B cell (primary cell): ENCODE results near the gene ASPSCR1. TPM values are rescaled to one million over a fixed set of nuclear protein-coding genes. Genes with fewer than 3 reads are reported as not detected.

ENCODE experiments used
- ATAC-seq: fragments of 200-7000 bp; cut with Tn5 transposase; one replicate; pipeline ENCODE4 v1.10.0; 2021; ENCODE audit warnings: low read depth, mild to moderate bottlenecking, moderate number of reproducible peaks, moderate library complexity
- CTCF ChIA-PET: fragments of 350-600 bp; sonication (Branson Sonifier 250); formaldehyde crosslinking; loops from one replicate; lab custom pipeline; 2021; ENCODE audit warnings: antibody characterized with exemption, inconsistent platforms; lab: Charles Lee
- POLR2A ChIA-PET: fragments of 350-600 bp; sonication (Branson Sonifier 250); formaldehyde crosslinking; loops from one replicate; lab custom pipeline; 2021; ENCODE audit warnings: antibody characterized with exemption; lab: Charles Lee
- DNase-seq: peaks from one replicate; pipeline ENCODE4 v3.0.0; 2013
- H2AFZ ChIP-seq: 2 replicates; pipeline ENCODE4 v1.6.1; 2012; ENCODE audit warnings: mild to moderate bottlenecking, low read depth, low read length; ENCODE audit not compliant: insufficient read depth, poor library complexity, severe bottlenecking
- H3K27ac ChIP-seq, 2 donors: 1 replicate in 1 of 2; 2 replicates in 1 of 2; pipeline ENCODE4 v1.5.1; 2012 to 2013; ENCODE audit warnings: low read length in 2 of 2, mild to moderate bottlenecking in 2 of 2, moderate library complexity in 1 of 2
- H3K27me3 ChIP-seq, 4 experiments: fragments of 200-600 bp in 1 of 4; sonication (generic) in 1 of 4; replicated peaks in 1 of 4; 1 replicate in 2 of 4; 2 replicates in 2 of 4; pipeline versions ENCODE4 v1.6.1 to v1.7.0; 2013 to 2016; ENCODE audit warnings: low read length in 3 of 4, mild to moderate bottlenecking in 2 of 4, mixed read lengths in 1 of 4, moderate library complexity in 1 of 4; ENCODE audit not compliant: insufficient read depth in 4 of 4, control insufficient read depth in 3 of 4; ENCODE audit errors: control extremely low read depth in 1 of 4
- H3K36me3 ChIP-seq, 2 experiments: replicated peaks in 1 of 2; 1 replicate in 1 of 2; 2 replicates in 1 of 2; pipeline versions ENCODE4 v1.6.1 to v1.7.1; 2013; ENCODE audit warnings: low read length in 1 of 2; ENCODE audit not compliant: insufficient read depth in 2 of 2, control insufficient read depth in 1 of 2; ENCODE audit errors: control extremely low read depth in 1 of 2, extremely low read depth in 1 of 2
- H3K4me1 ChIP-seq, 2 donors: fragments of 200-600 bp in 1 of 2; sonication (generic) in 1 of 2; 1 replicate in 1 of 2; 2 replicates in 1 of 2; pipeline versions ENCODE4 v1.5.1 to v1.6.1; 2013 to 2017; ENCODE audit warnings: low read length in 2 of 2; ENCODE audit not compliant: control insufficient read depth in 2 of 2, insufficient read depth in 2 of 2
- H3K4me2 ChIP-seq: replicated peaks from 2 replicates; pipeline ENCODE3; 2012; ENCODE audit warnings: mild to moderate bottlenecking, low read depth, low read length; ENCODE audit not compliant: poor library complexity, severe bottlenecking
- H3K4me3 ChIP-seq, 5 experiments: fragments of 200-600 bp in 1 of 5; sonication (generic) in 1 of 5; 1 replicate in 3 of 5; 2 replicates in 2 of 5; pipeline versions ENCODE4 v1.5.1 to v1.7.0; 2011 to 2016; ENCODE audit warnings: low read length in 4 of 5, mild to moderate bottlenecking in 4 of 5, low read depth in 2 of 5, control low read depth in 1 of 5, moderate library complexity in 1 of 5; ENCODE audit not compliant: insufficient read depth in 1 of 5; ENCODE audit errors: control extremely low read depth in 1 of 5, extremely low read depth in 1 of 5
- H3K79me2 ChIP-seq: fragments of 200-600 bp; sonication (generic); one replicate; pipeline ENCODE4 v1.6.0; 2016; ENCODE audit warnings: low read length; ENCODE audit not compliant: control insufficient read depth, insufficient read depth
- H3K9ac ChIP-seq: fragments of 200-600 bp; sonication (generic); 2 replicates; pipeline ENCODE4 v1.6.1; 2017; ENCODE audit warnings: mild to moderate bottlenecking, low read length, moderate library complexity
- H3K9me3 ChIP-seq, 3 donors: one replicate each; pipeline versions ENCODE4 v1.6.1 to v1.7.1; 2013; ENCODE audit warnings: low read length in 2 of 3; ENCODE audit not compliant: control insufficient read depth in 2 of 3, insufficient read depth in 1 of 3; ENCODE audit errors: control extremely low read depth in 1 of 3
- H4K20me1 ChIP-seq: 2 replicates; pipeline ENCODE4 v1.6.0; 2012; ENCODE audit warnings: mild to moderate bottlenecking, low read length; ENCODE audit not compliant: insufficient read depth, control insufficient read depth, poor library complexity, severe bottlenecking
- H3K27ac Mint-ChIP-seq: one replicate; pipeline ENCODE4 v1.8.0; 2021; ENCODE audit warnings: mixed read lengths
- H3K27me3 Mint-ChIP-seq: one replicate; pipeline ENCODE4 v1.8.0; 2021; ENCODE audit warnings: mixed read lengths
- H3K4me1 Mint-ChIP-seq: one replicate; pipeline ENCODE4 v1.8.0; 2021; ENCODE audit warnings: mixed read lengths
- H3K4me3 Mint-ChIP-seq: one replicate; pipeline ENCODE4 v1.8.0; 2021; ENCODE audit warnings: mixed read lengths
- H3K9me3 Mint-ChIP-seq: one replicate; pipeline ENCODE4 v1.8.0; 2022; ENCODE audit warnings: mixed read lengths; ENCODE audit not compliant: insufficient read depth
- CTCF ChIP-seq: fragments of 200-600 bp; IDR thresholded peaks from one replicate; pipeline ENCODE4 v1.8.0; 2022; ENCODE audit warnings: antibody characterized with exemption, mild to moderate bottlenecking
- EZH2 ChIP-seq: IDR thresholded peaks from 2 replicates; pipeline ENCODE4 v1.6.1; 2012; ENCODE audit warnings: borderline replicate concordance, low read depth, mild to moderate bottlenecking, moderate library complexity, low read length; ENCODE audit not compliant: insufficient read depth, poor library complexity, severe bottlenecking
- WGBS: methylation state at CpG from one replicate; pipeline ENCODE4 v1.1.5; 2013; ENCODE audit warnings: missing lambda C conversion rate; ENCODE audit not compliant: insufficient coverage; 5-methylcytosine and 5-hydroxymethylcytosine counted together
- intact Hi-C: fragments of 100-400 bp; cut with micrococcal nuclease; formaldehyde crosslinking; loops from one replicate; pipeline ENCODE4 v1.10.0; 2022
- polyA plus RNA-seq: library from polyadenylated mRNA; depleted of rRNA; stranded (reverse); fragments of >200 nt; gene quantifications from 2 replicates; pipeline ENCODE4 v1.2.3, GENCODE V29; 2012
- total RNA-seq, 2 donors: library from RNA; stranded (reverse); fragments of 120-200 nt in 1 of 2; gene quantifications; 1 replicate in 1 of 2; 2 replicates in 1 of 2; pipeline versions ENCODE4 v1.2.3 to v1.2.4, GENCODE V29; 2013 to 2022

ASPSCR1 gene
- total and polyA plus RNA-seq, 2 donors (not counting 1 experiment from before 2014, with no cell fraction given), result 34.0 to 46.7 TPM

- CTCF ChIA-PET, result interaction anchor here (0.6 to 1.3 kb wide), 5 partner anchors 8 to 632 kb away, joined by 3 to 4 read pairs (median 3); no protein-coding TSS in a partner anchor
Observed at GRCh38 chr17:81966343-81967243, 10.8 kb upstream of the ASPSCR1 start.

More at GRCh38 chr17:81966343-81967243, 10.8 kb upstream of the ASPSCR1 start:
- Histone ChIP-seq H3K4me1 (peaks cover 24 to 27% of the 10 kb centered on the region in 2 donors), H3K9me3 (peaks cover 0 to 3% (median 0%) of the 10 kb centered on the region in 3 donors), H3K27ac (no peak overlapping the region), H3K79me2 (no peaks in the 10 kb centered on the region), H2AFZ (peak overlapping the region; percentile 71), H4K20me1 (no peaks in the 10 kb centered on the region), H3K9ac (no peak overlapping the region), H3K4me2 (peak overlapping the region; percentile 83), H3K4me3 (no peak overlapping the region), H3K36me3 (no peaks in the 10 kb centered on the region), H3K27me3 (peaks cover 0 to 21% (median 4%) of the 10 kb centered on the region in 4 experiments)
- peak; percentile 59 for DNase-seq
- Mint-ChIP-seq H3K27me3 (peaks cover 5% of the 10 kb centered on the region), H3K4me1 (peaks cover 15% of the 10 kb centered on the region), H3K27ac (no peak overlapping the region), H3K9me3 (no peaks in the 10 kb centered on the region), H3K4me3 (peak overlapping the region; percentile 23)
- TF ChIP-seq CTCF (no peak), EZH2 (no peak)
- 9% methylated on average over 38 of the region's 41 CpGs for WGBS
- intact Hi-C loops, result no loop called here
- peak; percentile 38 for ATAC-seq
- POLR2A ChIA-PET, result interaction anchor here (1.1 to 2.7 kb wide), 2 partner anchors 11 to 59 kb away, joined by 3 to 28 read pairs; partner anchors contain the start of gene ASPSCR1
